HG03442 (cell line): ENCODE measurements around the gene ABI2.
"Not testable (repeated sequence)": the region's sequence is repeated elsewhere in the genome, so short reads cannot be mapped to it uniquely, and the experiment has no call there.

Source experiments
- ATAC-seq: cut with Tn5 transposase; IDR thresholded peaks from one replicate; pipeline ENCODE4 v1.9.1; 2021; ENCODE audit warnings: mild to moderate bottlenecking, moderate library complexity; ENCODE audit not compliant: unreplicated experiment

ABI2 gene

GRCh38 chr2:203413796-203414195 lies 85.6 kb downstream of the ABI2 start:
- ATAC-seq = no peak

DNA sequence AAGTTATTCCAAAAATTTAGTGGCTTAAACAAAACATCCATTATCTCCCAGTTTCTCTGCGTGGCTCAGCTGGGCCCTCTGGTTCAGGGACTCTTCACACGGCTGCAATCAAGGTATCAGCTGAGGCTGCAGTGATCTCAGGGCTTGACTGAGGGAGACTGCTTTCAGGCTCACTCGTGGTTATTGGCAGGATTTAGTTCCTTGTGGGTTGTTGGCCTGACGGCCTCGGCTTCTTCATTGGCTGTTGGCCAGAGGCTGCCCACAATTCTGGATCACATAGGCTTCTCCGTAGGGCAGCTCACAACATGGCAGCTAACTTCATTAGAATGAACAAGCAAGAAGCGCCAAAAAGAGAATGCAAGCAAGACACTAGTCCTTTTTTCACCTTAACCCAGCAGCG lies 90.1 kb downstream of the ABI2 start:
- ATAC-seq = no peak

- ATAC-seq = no peak
Measured at GRCh38 chr2:203427061-203427460, 98.9 kb downstream of the ABI2 start.

DNA sequence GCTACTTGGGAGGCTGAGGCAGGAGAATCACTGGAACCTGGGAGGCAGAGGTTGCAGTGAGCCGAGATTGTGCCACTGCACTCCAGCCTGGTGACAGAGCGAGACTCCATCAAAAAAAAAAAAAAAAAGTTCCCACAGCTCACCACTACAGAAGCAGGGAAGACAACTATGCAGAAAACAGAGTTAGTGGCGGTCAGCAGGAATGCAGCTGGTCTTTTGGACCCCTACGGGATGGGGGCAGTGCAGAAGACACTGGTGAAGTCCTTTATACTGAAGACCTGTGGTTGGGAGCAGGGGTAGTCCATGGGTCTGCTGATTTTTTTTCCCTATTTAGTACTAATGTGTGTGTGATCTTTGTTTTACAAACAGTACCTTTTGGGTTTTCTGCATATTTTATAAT lies 101.4 kb downstream of the ABI2 start:
- ATAC-seq = not testable (repeated sequence)

- ATAC-seq = no peak
Measured at GRCh38 chr2:203431391-203432185, 103.4 kb downstream of the ABI2 start.

DNA sequence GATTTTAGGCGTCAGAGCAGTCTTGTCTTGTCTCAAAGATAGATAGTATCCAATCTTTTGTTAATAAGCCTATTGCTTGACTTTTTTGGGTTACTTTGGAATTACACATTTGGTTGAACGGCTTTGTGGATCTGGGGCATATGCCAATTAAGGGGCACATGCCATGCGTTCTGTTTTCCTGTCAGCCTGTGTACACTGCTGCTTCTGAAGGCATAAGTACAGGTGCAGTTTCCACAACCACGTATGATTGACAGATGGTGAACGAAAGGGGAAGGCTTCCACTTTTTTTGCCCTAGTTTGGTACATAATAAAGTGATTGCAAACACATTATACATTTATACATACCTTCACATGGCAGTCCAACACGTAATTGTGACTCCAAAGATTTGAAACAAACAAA lies 104.6 kb downstream of the ABI2 start:
- no peak for ATAC-seq

- ATAC-seq = no peak
Measured at GRCh38 chr2:203436496-203436895, 108.3 kb downstream of the ABI2 start.

GRCh38 chr2:203437511-203437910 lies 109.3 kb downstream of the ABI2 start:
- no peak for ATAC-seq

- no peak for ATAC-seq
Measured at GRCh38 chr2:203438528-203438927, 110.3 kb downstream of the ABI2 start.

GRCh38 chr2:203440671-203441070 lies 112.5 kb downstream of the ABI2 start:
- ATAC-seq = no peak

GRCh38 chr2:203441463-203441862 lies 113.3 kb downstream of the ABI2 start:
- ATAC-seq = no peak

DNA sequence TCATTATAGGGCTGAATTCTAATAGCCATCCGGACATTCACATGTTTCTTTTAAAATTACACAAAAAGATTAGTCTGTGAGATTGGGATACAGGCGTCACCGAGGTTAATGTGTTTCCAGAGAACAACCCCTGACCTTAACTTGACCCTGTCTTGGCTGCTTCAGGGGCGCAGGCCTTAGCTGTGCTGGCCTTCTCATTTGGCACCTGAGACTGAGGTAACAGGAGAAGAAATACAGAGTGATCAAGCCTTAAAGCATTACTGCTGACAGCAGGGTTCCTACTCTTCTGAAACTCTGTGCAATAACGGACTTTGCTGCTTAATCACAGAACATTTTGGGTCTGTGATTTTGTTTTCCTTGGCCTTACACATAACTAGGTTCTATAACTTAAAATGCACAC lies 114.3 kb downstream of the ABI2 start:
- no peak for ATAC-seq

GRCh38 chr2:203444738-203445137 lies 116.5 kb downstream of the ABI2 start:
- ATAC-seq = no peak

GRCh38 chr2:203446071-203446481 lies 117.9 kb downstream of the ABI2 start:
- ATAC-seq = no peak

DNA sequence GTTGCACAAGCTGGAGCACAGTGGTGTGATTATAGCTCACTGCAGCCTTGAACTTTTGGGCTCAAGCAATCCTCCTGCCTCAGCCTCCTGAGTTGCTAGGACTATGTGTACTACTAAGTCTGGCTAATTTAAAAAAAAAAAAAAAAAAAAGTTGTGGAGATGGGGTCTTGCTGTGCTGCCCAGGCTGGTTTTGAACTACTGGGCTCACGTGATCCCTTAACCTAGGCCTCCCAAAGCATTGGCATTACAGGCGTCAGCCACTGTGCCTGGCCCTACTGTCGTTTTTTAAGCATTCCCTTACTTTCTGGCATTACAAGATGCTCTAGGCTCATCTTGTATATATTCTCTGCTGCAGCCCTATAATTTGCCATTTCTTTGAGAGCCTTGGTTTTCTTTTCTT lies 118.6 kb downstream of the ABI2 start:
- ATAC-seq = no peak

DNA sequence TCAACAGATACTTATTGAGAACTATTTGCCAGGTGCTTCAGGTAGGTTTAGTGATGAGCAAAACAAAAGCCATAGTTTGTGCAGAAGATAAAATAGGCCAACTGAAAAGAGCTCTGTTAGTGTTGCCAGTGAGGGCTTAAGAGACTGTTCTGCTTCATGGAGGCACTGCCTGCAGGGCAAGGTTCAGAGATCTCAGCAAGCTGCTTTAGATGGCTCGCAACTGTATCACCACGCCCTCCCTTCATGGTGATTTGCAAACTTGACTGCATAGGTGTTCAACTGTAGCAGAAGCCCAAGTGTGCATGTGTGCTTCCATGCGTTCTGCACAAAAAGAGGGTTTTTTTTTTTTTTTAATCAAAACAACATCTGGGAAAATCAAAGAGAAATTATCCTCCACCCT lies 122.4 kb downstream of the ABI2 start:
- no peak for ATAC-seq

DNA sequence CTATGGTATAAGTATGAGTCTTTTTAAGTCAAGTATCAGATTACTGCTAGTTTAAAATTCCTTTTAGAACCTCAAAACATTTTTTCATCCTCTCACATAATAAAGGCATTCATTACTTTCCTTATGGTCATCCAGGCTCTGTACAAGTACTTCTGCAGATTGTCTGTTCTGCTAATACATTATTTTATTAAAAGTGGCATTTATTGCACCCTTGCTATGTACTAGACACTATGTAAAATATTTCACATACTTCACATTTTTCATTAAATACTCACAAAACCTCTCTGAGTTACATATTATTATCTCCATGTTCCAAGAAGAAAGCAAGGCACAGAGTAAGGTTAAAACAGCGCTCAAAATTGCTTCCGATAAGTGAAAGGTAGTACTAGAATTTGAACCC lies 122.8 kb downstream of the ABI2 start:
- ATAC-seq = no peak

GRCh38 chr2:203451689-203452088 lies 123.5 kb downstream of the ABI2 start:
- ATAC-seq = no peak

DNA sequence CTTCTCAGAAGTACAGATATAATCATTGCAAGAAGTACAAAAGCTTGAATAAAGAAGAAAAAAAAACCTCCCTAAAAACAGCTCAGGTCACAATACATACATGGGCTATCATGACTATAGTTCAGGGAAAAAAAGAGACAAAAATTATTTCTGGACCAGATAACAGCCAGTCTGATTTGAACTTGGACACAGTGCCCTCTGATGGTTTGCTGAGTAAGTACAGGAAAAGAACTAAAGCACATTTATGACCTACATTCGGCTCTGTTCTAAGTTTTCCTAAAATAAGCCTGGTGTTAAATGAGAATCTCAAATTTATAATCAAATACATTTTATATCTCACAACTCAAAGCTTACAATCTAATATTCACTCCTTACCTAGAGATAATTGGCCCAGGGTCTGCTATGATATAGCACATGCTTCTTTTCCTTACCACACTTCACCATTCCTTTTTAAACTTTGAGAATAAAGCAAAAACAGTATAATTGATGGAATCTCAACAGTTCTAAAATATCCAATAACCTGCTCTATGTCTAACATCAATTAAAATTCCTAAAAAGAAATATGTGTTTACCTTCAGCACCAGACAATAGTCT lies 125.8 kb downstream of the ABI2 start:
- ATAC-seq = peak; percentile 42

- ATAC-seq = no peak
Measured at GRCh38 chr2:203455209-203455608, 127.0 kb downstream of the ABI2 start.

GRCh38 chr2:203461746-203462145 lies 133.6 kb downstream of the ABI2 start:
- no peak for ATAC-seq

- ATAC-seq = no peak
Measured at GRCh38 chr2:203462308-203462707, 134.1 kb downstream of the ABI2 start.

DNA sequence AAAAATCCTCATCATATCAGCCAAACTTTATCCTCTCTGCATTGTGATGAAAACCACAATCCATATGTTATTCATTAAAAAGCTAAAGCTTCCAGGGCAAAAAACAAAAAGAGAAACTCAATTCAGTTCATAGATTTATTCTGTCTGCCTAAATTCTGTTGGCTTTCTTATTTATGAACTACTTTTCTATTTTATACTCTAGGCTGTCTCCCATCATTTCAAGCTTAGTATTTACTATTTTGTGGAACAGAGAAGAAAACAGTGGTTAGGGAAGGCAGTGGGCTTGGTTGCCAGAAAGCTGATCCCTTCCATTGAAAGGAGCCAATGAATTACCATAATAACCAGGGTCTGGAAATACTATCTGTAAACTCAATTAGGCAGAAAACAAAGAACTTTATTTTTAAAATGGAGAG lies 135.1 kb downstream of the ABI2 start:
- no peak for ATAC-seq
